Superior temporal gyrus (tissue), 1 donor: ENCODE results near the gene ADGRD1.

ENCODE experiments used
- DNase-seq: peaks from one replicate; pipeline ENCODE4 v3.0.0-alpha.2; 2016; ENCODE audit errors: extremely low spot score

Gene ADGRD1

DNA sequence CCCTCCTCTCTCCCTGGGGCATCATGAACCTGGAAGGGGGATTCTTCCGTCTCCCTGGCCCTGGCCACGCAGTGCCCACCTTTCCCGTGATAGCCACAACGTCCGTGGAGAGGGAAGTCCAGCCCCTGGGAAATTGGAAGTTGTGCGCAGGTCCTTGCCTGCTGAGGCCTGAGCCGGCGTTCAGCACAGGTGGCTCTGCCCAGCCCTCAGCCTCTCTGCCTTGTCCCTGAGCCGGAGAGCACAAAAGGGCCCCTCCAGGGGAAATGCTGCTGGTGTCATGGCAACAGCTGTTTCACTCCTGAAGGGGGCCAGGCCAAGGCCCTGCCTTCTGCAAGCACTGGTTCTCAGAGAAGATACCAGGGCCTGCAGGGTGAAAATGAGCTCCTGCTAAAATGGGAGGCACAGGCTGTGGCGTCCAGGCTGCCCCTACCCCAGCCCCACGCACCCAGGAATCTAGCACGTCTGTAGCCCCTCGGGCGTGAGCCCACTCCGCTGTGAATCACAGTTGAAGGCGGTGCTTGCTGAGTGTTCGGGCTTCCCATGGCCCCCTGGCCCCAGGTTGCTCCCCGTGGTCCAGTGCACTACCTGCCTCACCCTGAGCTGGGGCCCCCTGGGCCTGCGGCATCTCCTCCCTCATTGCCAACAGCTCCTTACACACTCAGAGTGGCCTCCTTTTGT, 149.4 kb downstream of the ADGRD1 start:
- no peak for DNase-seq

DNA sequence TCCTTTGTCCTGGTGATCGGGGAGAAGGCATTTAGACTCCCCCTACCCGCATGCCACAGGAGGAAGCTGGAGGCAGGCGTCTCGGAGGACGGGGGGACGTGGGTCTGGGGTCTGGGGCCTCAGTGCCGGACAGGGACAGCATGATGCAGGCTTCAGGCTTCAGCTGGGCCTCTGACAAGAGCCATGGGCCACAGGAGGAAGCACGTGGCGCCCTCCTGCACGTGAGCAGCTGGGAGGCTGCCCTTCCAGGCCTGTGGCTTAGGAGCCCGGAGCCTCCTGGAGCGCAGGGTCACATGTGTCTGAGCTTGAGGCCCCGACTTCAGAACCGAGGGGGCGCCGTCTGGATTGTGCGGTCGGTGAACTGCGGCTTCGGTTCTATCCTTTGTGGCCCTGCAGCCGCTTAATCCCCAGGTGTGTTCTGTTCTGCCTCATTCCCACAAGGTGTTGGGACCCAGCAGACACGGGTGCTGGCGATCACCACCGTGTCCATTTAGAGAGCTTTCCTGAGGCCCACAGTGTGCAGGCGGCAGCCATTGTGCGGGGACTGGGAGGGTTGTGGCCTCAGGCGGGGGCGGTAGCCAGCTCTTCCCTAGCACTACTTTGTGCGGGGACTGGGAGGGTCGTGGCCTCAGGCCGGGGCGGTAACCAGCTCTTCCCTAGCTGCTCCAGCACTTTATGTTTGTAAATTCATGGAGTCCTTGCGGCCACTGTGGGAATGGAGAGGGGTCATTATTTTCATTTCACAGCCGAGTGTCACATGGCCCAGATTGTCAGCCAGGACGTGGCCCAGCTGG, 150.2 kb downstream of the ADGRD1 start:
- DNase-seq: no peak

DNA sequence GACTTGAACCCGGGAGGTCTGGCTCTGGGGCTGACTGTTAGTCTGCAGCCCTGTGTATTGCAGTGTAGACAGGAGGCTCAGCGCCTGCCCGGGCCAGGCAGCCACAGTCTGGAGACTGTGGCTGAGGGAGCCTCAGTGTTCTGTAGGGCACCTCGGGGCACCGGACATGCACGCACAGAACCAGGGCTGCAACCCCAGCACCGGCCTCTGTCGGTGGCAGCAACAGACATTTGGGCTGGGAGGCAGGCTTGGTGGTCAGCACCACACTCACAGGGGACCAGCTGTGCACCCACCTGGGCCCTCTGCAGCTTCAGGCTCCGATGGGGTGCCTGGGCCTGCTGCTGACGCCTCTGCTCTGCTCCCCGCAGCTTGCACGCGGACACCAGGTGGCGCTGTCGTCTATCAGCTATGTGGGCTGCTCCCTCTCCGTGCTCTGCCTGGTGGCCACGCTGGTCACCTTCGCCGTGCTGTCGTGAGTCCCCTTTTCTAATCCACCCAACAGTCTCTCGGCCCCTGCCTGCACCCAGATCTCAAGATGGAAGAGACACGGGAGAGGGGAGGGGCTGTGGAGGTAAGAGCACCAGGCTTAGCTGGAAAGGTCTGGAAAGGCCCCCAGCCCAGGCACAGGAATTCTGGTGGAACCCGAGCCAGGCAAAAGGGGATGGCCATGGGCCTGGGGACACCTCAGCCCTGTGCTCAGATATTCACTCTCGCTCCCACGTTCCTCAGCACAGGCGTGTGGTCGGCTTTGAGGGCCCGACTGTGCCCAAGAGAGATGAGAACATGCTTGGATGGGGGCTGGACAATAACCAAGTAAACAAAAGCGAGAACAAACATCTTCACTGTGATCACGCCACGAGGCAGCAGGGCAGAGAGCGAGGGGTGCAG, 151.0 kb downstream of the ADGRD1 start:
- DNase-seq: peak; percentile 89

DNA sequence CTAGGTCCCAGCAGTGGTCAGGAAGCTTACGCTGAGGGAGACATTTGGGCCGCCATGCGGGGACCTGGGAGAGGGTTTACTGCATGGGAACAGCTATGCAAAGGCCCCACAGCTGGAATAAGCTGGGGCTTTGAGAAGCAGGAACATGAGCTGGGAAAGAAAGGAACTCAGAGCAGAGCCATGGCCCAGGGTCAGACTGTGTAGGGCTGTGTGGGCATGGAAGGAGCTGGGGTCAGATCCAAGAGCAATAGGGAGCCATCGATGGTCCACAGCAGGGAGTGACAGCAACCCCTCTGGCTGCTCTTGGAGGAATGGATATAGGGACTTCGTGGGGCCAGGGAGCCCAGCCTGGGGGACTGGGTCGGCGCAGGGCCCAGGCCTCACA, 151.6 kb downstream of the ADGRD1 start:
- DNase-seq: no peak

DNA sequence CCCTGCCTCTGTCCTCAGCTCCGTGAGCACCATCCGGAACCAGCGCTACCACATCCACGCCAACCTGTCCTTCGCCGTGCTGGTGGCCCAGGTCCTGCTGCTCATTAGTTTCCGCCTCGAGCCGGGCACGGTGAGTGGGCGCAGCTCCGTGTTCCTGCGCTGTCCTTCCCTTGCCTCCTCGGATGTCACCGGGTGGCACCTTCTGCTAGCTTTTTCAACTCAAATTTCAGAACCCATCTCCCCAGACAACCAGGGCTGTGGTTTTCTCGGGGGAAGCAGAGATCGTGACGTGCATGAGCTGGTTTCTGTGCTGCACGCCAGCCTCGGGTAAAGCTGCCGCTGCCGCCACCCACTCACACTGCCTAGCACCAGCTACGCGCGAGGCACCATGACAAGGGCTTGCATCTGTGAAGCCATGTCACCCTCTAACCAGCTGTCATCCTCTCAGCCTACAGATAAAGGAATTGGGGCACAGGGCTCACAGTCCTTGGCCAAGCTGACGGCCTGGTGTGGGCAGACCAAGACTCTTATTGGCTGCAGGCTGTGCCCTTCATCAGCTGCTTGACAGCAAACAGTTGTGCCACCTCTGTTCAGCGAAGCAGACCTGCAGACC, 152.1 kb downstream of the ADGRD1 start:
- DNase-seq: peak; percentile 46

DNA sequence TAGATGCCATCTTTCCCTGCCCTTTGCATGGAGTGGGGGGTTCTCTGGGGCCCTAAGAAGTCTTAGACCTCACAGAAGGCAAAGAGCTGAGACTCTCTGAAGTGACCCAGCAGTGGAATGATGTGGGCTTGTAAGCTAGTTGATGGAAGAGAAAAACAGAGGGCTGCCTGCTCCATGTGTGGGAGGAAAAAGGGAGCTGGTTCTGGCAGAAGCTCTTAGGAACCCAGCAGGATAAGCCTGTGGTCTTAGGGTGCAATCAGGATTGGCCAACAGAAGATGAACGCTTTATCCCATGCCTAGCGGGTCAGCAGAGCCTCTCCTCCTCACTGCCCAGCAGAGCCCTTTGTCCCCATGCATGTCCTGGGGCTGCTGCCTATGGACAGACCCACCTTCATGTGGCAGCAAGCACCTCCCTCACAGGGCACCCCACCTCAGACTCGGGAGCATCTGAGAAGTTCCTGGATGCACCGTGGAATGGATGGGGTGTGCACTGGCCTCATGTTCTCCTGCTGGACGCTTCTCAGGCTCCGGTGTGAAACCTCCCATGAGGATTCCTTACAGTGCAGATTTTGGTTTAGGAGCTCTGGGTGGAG, 152.7 kb downstream of the ADGRD1 start:
- peak; percentile 24 for DNase-seq

DNA sequence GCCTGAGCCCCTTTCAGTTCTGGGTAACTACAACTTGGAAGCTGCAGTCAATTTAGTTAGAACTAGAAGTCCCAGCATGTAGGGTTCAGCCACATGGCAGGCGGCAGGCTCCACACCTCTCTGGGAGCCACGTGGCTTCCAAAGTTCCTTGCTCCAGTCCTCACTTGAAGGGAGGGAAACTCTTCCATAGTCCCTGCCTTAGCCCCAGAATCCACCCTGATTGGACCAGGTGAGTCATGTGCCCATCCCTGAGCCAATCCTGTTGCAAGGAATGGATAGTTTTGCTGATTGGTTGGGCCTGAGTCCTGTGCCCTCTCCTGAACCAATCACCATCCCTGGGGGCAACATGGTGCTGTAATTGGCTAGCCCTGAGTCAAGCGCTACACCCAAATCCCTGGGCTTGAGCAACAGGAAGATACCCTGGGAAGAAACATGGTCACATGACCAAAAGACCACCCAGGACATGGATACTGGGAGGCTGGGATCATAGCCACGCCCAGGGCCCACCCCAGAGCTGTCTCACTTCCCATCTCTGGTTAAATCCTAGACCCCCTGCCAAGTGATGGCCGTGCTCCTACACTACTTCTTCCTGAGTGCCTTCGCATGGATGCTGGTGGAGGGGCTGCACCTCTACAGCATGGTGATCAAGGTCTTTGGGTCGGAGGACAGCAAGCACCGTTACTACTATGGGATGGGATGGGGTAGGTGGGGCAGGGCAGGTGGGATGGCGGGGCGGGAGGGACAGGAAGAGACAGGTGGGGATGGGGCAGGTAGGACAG, 154.7 kb downstream of the ADGRD1 start:
- no peak for DNase-seq

DNA sequence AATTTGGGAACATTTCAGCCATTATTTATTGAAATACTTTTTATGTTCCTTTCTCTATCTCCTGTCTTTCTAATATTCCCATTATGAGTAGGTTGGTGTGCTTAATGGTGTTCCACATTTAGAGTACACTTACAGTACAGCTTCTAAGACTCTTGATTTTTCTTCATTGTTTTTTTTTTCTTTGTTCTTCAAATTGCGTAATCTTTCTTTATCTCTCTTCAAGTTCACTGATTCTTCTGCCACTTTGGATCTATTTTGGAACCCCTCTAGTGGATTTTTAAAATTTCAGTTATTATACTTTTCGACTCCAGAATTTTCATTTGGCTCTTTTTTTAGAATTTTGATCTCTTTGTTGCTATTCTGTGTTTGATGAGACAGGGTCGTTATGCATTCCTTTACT, 157.7 kb downstream of the ADGRD1 start:
- no peak for DNase-seq

DNA sequence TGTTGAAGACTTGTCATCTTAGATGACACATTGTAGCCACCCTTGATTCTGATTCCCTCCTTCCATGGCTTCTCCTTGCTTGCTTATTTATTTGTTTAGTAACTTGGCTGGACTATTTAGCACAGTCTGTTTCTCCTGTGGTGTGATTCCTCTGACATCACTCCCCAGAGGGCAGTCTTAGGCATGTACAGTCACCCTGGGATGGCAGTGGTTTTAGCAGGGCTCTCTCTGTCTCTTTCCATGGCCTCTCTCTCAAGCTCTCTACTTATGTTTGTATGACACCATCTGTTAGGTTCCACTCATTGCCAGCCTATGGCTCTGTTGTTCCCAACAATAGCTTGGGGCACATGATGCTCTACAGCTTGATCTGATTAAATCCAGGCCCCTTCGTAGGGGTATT, 158.3 kb downstream of the ADGRD1 start:
- DNase-seq: no peak

DNA sequence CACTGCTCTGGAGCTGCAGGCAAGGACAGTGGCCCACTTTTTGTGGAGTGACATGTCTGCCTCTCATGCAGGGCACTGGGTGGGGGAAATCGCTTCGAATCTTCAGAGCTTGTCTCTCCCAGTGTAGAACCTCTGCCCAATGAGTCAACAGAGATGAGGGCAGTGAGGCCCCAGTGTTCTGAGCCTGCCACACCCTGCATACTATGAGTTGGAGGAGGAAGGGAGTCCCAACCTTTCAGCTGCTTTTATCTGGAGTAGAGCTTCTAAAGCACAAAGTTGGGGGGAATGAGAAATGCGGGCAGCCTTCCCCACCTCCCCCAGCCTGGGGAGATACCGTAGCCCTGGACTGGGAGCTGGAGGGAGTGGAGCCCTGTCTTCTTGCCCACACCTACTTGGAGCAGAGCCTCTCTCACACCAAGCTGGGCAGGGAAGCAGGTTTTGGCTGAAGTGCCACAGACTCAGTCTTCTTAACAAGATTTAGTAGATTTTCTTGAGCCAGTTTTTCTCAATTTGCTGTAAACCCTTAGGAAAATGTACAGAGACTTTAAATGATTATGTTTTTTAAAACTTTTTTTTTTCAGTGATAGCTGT, 159.1 kb downstream of the ADGRD1 start:
- DNase-seq: no peak

DNA sequence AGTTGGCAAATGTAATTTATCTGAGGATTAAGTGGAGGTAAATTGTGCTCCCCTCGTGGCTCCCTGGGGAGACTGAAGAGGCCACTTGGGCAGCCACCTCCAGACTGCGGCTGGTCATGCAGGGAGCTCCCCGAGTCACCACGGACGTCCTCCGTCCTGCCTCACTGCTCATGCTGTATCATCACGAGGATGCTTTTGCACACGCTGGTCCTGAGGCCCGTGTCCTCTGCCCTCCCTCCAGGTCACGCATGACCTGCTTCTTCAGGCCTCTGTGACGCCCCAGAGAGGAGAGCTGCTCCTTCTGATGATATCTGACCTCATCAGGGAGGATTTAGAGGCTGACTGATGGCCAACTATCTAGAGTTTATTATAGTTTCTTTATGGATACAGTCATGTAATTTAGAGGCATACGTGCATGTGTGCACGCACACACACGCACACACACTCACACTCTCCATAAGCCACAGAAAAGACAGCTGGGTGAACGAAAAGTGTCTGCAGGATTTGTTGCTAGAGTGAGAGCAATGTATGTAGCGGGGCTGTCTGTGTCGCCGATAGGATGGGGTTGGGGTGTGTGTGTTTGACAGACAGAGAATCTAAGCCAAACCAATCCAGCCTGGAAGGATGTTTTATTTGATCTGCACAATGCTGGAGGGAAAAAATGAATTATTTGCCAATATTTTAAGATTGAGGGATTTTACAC, 160.0 kb downstream of the ADGRD1 start:
- no peak for DNase-seq

DNA sequence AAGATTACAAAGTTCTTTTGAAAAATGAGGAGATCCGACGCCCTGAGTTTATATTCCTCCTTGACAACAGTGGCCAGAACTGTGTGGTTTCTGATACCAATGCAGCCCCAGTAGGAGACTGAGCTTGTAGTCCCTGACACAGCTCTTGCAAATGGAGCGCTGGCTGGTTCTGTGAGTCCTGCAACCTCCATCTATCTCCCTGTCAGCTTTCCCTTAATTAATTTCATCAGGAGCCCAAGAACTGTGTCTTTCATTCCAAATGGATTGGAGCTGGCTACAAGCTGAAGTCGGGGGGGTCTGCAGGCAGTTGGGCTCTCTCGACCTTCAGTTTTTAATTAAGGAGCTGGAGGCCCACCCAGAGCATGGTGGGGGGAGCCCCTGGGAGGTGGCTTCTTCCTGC, 160.6 kb downstream of the ADGRD1 start:
- DNase-seq: no peak

DNA sequence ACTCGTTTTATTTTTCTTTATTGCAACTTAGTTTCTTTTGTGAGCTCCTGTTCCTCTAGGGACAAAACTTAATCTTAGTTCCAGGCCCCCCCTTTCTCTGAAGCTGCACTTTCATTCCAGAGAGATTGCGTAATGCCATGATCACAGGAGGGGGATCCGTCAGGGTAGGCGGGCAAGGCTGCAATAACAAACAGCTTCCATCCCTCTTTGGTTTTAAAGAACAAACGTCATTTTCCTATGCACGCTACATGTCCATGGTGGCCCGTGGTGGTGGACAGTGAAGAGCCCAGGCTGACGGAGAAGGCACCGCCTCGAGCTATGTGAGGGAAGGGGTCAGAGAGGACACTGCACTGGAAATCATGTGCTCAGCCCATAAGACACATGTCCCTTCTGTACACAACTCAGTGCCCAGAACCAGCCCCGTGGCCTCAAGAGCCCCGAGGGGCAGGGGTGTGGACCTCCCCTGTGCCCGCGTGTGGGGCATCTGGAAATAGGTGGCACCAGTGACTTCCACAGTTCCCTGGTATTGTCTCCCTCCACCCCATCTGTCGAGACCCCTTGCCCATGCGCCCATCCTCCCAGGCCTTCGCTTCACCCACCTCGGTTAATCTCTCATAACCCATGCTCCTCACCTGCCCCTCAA, 161.4 kb downstream of the ADGRD1 start:
- no peak for DNase-seq

DNA sequence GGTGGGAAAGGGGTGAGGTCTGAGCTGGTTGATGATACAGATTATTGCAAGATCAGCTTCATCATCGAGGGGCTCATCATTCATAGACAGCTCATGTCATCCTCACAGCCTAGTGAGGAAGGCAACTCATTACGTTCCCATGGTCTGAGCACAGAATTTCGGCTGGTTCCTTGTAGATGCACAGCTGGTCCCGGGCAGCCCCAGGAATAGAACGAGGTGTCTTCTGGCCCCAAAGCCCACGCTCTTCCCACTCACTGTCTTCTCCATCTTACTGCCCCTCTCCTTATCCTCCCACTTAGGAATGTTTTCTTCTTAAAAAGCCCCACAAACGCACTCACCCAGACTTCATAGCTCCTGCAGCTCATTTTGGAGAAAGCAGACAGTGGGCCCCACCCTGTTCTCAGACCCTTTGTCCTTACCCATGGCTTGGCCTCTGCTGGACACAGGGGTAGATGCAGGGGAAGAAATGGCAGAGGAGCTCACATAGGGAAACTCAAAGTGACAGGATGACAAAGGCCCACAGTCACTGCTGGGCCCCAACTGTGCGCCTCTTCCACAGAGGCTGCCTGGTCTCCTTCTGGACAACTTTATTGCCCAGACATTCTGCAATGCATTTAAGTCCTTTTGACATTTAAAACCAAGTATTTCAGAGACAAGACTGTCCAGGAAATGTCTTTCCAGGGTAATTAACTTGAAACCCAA, 162.2 kb downstream of the ADGRD1 start:
- DNase-seq: no peak

DNA sequence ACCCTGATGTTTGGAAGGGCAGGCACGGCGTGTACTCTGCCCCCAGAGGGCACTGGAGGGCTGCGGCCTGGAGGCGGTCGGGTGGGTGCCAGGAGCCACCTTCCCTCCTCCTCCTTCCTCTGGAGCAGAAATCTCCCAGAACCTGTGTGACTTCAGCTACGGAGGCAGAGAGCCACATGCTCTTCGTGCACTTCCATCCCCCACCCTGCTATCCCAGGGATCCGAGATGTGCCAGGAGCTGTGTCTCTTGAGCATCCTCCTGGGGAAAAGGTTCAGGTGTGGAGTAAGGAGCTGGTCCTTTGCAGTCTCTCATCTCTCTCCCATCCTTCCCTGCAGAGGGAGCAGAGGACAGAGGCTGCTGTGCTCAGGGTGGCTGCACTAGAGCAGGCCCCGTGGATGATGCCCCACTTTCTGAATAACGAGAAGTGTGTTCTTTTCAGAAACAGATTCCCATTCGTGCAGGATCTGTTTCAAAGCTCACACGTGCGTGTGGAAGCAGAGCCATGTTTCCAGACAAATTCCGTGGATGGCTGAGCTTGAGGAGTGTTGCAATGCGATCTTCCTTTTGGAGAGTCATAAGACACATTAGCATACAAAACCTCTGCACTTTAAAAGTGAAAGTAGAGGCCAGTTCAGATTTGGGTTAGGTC, 162.9 kb downstream of the ADGRD1 start:
- no peak for DNase-seq

DNA sequence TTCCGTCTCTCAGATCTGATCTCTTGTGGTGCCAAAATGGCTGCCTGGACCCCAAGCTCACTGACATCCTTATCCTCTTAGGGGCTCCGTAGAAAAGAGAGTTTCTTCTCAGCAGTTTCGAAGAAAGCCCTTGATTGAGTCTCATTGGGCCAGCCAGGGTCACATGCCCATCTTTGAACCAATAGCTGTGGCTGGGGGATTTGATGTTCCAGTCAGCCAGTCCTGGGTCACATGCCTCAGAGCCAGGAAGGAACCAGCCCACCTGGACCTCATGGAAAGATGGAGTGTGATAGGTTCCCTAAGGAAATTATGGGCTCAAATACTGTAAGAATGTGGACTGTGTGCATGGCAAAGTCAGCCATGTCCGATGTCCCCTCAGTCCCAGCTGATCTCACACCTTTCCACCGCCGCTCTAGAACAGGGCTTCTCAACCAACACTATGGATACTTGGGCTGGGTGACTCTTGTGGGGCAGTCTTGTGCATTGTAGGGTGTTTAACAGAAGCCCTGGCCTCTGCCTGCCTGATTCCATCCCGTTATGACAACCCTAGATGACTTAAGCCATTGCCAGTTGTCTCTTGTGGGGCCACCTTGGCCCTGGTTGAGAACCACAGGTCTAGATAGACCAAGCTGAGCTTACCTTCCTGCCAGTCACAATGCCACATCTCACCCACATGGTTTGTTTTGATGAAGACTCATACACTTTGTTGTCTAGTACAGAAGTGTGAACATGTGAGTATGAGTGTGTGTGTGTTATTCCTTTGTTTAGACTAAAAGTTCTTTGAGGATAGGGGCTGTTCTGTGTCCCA, 163.9 kb downstream of the ADGRD1 start:
- DNase-seq: no peak

DNA sequence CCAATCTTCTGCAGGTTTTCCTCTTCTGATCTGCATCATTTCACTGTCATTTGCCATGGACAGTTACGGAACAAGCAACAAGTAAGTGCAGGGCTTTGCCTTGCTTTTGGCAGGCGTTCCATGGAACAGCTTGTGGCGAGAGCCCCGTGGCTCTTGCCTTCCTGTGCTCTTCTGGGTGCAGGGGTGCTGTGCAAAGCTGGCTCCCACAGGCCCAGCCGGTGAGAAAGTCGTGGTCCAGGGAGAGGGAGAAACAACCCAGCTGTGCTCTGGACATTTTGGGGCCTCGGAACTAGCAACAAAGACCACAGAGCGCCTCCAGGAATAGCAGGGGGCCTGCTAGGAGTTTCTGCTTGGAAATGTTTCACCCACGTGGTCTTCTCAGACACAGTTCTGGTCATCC, 164.7 kb downstream of the ADGRD1 start:
- DNase-seq: no peak
